GM21515 (cell line): Measurements from ENCODE around the gene MTCP1.

ENCODE experiments used
- ATAC-seq: cut with Tn5 transposase; IDR thresholded peaks from one replicate; pipeline ENCODE4 v1.9.1; 2021; ENCODE audit not compliant: unreplicated experiment

The MTCP1 gene

GRCh38 chrX:155054255-155054654 lies 16.7 kb downstream of the MTCP1 start:
- no peak for ATAC-seq

- ATAC-seq, result no peak
Observed at GRCh38 chrX:155053656-155054055, 17.3 kb downstream of the MTCP1 start.

- no peak for ATAC-seq
Observed at GRCh38 chrX:155052738-155053498, 18.0 kb downstream of the MTCP1 start.

- ATAC-seq, result no peak
Observed at GRCh38 chrX:155048977-155049619, 21.8 kb downstream of the MTCP1 start.

- ATAC-seq, result no peak
Observed at GRCh38 chrX:155046811-155047528, 24.0 kb downstream of the MTCP1 start.

- no peak for ATAC-seq
Observed at GRCh38 chrX:155046129-155046810, 24.7 kb downstream of the MTCP1 start.

- no peak for ATAC-seq
Observed at GRCh38 chrX:155035688-155036087, 35.2 kb downstream of the MTCP1 start.

GRCh38 chrX:155031657-155032056 lies 39.3 kb downstream of the MTCP1 start:
- ATAC-seq, result no peak

GRCh38 chrX:155028877-155029291 lies 42.1 kb downstream of the MTCP1 start:
- no peak for ATAC-seq

- ATAC-seq, result no peak
Observed at GRCh38 chrX:155028129-155028528, 42.8 kb downstream of the MTCP1 start.

GRCh38 chrX:155027509-155028066 lies 43.3 kb downstream of the MTCP1 start:
- no peak for ATAC-seq

GRCh38 chrX:155026727-155027508 lies 44.0 kb downstream of the MTCP1 start, which contains the start of gene FUNDC2:
FUNDC2 (plus strand) TSS chrX:155026844; CDS start chrX:155026939, 95 bp downstream.
- ATAC-seq, result peak; percentile 90

- ATAC-seq, result no peak
Observed at GRCh38 chrX:155026420-155026726, 44.6 kb downstream of the MTCP1 start.

- no peak for ATAC-seq
Observed at GRCh38 chrX:155023907-155024833, 46.8 kb downstream of the MTCP1 start.

GRCh38 chrX:155022585-155022984 lies 48.4 kb downstream of the MTCP1 start, which contains the start of gene F8:
F8 (minus strand) TSS chrX:155022723; CDS start chrX:155022552, 171 bp downstream.
- ATAC-seq, result no peak

- ATAC-seq, result no peak
Observed at GRCh38 chrX:155020591-155020990, 50.3 kb downstream of the MTCP1 start.
